ENCODE results near the gene KPNB1.
A peak's percentile ranks its signal among the peaks of the same experiment; 100 is the strongest.

Gene KPNB1

DNA sequence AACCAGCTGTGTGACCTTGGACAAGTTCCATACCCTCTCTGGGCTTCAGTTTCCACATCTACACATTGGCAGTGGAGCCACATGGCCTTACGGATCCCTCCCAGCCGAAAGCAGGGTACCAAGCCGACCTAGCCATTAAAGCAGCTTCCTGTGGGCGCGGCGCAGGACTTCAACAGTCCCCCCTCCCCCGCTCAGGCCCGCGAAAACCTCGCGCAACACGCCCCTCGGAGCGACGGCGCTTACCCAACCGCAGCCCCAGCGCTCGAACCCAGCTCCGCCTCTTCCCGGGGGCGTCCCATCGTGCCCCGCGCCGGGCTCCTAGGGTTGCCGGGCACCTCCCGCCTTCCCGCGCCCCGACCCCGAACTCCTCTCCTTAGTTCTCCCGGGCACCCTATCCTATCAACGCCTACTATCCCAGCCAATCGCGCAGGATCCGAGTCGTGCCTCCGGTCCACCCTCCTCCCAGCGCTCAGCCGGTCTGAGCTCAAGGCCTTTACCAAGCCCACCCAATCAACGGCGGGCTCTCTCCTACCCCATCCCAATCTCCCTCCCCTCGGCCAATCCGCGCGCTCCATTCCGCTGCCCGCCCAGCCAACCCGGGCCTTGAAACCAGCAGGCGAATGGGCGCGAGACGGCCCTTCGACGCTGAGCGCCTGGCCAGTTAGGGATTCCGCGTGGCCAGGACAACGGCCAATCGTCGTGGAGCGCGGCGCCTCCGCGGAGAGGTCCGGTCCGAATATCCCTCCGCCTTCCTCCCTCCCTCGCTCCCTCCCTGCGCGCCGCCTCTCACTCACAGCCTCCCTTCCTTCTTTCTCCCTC, at the start of gene KPNB1:
Gene KPNB1, plus strand, starts transcription at position 767 of the 819 bp plus-strand sequence. CDS start 326 bp downstream, outside the sequence.
- FAIRE-seq, result peak; percentile 99

DNA sequence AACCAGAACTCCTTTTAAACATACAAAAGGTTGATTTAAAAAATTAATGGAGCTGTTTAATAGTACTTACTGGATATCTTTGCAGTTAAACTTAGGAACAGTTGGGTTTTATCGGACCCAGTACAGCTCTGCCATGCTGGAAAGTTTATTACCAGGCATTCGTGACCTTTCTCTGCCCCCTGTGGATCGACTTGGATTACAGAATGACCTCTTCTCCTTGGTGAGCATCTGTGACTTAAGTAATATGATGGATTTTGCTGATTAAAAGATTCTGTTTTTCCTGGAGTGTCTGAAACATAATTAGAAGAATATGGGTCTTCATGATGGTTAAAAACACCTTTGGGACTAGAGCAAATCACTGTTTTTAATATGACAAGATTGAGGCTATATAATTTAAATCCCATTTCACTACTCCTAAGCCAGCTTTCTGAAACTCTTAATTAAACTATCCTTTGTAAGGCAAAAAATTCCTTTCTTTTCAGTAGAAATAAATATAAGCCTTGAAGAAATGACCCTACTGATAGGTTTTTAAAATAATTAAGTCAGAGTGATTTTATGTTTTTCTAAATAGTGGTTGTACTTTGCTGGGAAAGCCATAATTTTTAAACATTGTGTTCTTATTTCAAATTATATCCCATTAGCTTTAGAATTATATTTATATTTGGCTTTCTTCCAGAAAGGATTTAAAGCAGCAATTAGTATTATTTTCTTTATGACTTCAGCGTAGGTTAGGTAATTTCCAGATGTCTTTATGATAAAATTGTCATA, 45.7 kb upstream of the KPNB1 start:
- peak; percentile 45 for FAIRE-seq

DNA sequence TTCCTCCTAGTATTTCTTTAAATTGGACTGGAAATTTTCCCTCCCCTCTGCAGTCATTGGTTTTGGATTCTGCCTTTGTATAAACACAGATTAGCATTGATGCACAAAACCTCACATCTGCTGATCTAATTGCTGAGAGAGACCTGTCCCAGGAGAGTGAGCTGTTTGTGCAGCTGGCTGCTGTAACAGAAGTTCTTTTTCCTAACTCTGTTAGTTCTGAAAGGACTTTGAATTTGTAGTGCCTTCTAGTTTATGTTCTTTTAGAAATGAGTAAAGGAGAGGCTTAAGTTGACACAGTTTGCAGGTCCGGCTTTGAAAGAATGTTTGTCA, 45.2 kb upstream of the KPNB1 start:
- no peak for FAIRE-seq

DNA sequence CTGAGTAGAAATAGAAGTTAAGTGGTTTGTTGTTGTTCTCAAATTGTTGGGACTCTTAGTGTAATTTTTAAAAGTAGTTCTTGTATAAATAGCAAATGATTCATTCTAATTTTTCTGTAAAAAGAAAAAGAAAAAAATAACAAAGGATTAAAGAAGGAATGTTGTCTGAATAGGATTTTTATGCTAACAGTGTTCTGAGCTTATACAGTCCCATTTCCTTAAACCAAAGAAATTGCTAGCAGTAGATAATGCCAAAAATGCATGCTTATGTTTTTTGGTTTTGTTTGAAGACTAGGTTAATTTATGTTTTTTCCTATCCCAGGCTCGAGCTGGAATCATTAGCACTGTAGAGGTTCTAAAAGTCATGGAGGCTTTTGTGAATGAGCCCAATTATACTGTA, 44.7 kb upstream of the KPNB1 start:
- FAIRE-seq, result peak; percentile 72

DNA sequence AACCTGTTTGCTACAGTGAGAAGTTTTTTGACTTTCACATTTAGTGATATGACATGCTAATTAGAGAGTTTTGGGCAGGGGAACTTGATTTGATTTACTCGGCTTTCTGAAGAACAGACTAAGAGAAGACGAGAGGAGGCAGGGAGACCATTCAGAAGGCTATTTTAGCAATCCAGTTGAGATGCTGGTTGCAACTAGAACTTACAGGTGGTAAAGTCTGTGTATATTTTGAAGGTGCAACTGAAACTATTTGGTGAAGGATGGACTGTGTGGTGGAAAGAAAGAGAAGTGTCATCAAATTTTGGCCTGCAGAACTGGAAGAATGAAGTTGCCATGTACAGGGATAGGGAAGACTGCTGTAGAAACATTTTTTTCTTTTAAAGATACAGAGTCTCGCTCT, 42.2 kb upstream of the KPNB1 start:
- FAIRE-seq, result no peak

DNA sequence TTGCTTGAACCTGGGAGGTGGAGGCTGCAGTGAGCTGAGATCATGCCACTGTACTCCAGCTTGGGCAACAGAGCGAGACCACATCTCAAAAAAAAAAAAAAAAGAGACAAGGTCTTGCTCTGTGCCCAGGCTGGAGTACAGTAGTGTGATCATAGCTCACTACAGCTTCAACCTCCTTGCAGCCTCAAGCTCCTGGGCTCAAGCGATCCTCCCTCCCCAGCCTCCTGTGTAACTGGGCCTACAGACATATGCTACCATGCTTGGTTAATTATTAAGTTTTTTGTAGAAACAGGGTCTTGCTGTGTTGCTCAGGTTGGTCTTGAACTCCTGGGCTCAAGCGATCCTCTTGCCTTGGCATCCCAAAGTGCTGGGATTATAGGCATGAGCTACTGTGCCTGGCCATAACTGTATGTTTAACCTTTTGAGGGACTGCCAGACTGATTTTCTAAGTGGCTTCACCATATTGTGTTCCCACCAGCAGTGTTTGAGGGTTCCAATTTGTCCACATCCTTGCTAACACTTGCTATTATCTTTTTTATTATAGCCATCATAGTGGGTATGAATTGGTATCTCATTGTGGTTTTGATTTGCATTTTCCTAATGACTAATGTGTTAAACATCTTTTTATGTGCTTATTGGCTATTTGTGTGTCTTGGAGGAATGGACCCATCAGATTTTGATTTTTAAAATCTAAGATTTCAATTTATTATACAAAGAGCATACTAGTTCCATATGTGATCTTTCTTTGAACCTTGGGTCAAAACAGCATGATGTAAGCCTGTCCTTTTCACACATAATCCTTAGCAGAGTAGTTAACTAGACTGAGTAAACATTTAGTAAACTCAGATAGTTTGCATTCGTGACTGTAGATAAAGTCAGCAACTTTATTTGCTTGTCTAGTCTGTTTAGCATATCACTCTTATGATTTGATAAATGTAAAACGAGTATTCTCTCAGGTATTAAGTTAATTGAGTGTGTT, 38.1 kb upstream of the KPNB1 start:
- FAIRE-seq, result no peak

DNA sequence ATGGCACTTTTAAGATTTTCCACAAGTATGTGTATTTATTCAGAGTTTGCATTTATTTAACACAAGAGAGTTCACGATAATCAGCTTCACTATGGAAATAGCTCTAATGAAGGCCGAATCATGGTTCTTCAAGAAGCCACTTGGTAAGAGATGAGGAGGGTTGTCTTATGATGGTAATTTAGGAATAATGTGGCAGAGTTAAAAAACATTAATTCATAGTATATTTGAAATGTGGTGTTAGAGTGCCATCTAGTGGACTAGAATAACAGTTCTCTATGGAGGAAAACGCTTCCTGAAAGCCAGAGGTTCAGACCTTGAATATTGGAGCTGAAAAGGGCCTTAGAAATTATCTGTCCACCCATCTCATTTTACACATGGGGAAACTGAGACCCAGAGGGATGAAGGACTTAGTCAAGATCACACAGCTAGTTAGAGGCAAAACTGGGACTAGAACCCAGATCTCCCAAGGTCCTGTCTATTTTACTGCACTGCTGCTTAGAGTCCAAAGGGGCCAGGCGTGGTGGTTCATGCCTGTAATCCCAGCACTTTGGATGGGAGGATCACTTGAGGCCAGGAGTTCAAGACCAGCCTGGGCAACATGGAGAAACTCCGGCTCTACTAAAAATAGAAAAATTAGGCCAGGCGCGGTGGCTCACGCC, 33.8 kb upstream of the KPNB1 start:
- FAIRE-seq, result peak; percentile 77

DNA sequence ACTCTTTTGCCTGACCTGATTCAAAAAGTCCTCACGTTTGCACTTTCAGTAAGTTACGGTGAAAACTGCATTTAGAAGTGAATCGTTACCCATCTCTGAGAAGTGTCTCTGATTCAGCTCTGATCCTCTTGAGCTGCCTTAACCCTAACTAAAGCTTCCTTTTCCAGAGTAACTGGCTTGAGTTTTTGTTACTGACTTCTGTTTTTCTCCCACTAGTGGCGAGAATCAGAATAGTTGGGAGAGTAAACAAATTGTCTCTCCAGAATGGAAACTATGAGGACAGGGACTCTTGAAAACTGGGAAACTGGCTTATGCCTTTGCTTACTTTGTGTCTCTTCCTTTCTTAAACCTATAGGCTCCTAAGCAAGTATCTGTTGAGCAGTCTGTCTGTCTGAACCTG, 31.3 kb upstream of the KPNB1 start:
- FAIRE-seq, result no peak

DNA sequence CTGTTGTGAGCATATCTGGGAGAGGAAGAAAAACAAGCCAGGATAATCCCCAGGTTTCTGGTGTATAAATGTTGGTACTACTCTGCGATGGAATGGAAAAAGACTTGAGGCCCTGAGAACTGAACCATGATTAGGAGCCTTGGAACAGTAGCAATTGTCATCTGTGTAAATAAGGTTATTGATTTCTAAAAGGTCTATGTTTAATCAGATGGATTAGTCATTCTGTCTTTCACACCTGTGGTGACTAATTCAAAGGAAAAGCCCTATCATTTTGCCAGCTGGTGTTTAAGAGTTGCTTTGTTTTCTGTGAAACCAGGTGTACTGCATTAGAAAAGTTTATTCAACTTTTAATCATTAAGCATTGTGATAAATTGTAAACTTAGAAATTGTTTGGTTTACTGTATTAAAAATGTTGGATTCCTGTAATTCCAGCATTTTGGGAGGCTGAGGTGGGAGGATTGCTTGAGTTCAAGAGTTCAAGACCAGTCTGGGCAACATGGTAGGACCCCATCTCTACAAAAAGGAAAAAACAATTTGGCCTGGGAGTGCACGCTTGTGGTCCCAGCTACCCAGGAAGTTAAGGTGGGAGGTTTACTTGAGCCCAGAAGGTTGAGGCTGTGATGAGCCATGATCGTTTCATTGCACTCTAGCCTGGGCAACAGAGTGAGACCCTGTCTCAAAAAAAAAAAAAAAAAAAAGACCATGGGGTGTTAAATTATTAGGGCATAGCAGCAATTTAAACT, 29.0 kb upstream of the KPNB1 start:
- no peak for FAIRE-seq

DNA sequence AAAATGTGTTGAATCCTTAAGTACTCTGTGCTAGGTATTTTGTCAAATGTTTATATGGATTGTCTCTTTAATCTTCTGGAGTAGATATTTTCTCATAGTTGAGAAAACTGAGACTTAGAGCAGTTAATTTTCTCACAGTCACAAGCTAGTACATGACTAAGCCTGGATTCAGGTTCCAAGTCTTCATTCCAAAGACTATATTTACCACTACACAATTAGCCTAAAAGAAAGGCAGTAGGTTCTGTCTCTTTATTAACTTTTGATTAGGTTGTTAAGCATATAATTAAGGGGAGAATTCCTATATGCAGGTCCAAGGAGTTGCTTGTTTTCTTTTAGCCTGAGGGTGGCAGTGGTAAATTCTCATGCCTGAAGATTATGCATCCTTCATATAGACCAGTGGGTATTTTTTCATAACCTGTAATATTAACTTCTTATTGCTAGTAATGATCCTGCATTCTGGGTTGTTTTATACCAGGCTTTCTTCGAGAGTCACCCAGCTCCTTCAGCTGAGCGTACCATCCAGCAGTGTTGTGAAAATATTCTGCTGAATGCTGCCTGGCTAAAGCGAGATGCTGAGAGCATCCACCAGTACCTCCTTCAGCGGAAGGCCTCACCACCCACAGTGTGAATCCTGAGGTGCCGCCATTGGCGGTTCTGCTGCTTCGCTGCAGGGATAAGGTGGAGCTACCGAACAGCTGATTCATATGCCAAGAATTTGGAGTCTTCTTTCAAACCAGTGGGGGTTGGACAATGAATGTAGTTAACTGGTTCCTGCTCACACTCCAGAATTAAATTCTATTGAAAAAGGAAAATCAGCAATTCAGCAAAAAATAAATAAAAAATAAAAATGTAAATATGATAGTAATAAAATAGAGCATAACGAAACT, 28.2 kb upstream of the KPNB1 start:
- FAIRE-seq, result no peak

DNA sequence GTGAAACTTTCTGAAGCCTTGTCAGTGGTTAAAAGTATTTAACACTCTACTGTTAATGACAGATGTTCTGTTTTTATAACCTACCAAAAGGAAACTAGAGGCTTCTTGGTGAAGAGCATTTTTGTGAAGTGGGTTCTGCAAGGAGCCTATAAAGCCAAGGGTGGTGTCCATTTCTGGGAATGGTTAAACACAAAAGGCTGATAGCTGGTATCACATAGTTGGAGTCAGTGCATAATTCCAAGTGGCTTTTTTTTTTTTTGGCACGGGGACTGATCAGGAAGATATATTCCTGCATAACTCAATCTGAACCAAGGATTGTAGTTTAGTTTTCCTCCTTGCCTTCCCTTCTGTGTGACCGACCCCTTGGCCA, 27.6 kb upstream of the KPNB1 start:
- no peak for FAIRE-seq

DNA sequence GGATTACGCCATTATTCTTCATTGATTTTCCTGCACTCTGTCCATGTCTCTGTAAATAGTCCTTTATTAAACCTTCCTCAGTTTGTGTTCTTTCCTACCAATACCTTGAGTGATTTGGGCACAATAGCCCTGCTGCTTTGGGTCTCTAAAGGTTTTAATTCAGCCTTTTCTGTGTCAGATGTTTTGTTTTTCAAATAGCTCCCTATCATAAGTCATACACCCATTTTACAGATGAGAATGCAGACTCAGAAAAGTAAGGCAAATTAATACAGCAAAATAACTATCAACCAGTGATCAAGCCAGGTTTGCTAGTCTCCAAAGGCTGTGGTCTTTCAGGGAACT, 25.0 kb upstream of the KPNB1 start:
- FAIRE-seq, result no peak

DNA sequence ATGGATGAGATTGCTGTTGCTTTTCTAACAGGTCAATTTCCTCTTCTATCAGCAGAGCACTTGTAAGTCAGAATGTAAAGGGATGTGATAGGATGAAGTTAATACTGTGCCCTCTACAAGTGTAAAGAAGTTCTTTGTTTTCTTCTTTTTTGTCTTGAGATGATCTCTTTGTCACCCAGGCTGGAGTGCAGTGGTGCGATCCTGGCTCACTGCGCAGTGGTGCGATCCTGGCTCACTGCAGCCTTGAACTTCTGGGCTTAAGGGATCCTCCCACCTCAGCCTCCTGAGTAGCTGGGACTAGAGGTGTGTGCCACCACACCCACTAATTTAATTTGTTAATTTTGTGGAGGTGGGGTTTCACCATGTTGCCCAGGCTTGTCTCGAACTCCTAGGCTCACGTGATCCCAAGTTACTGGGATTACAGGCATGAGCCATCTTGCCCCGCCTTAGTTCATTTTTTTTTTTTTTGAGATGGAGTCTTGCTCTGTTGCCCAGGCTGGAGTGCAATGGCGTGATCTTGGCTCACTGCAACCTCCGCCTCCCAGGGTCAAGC, 21.6 kb upstream of the KPNB1 start:
- FAIRE-seq, result no peak

DNA sequence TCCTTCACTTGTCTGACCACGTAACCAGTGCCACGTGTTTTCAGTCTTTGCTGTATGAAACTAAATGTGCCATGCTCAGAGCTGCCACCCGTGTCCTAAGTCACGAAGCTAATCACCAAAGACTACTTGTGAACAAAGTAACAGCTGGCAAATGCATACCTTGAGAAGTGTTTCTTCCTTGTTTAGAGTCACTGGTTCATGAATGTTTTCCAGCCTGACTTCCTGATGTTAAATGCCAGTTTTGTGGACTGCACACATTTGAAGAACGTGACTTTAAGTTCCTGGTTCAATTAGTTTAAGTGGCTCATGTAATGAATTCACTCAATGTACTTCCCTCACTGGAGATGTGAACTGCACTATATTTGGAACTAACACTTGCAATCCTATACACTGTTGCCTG, 19.9 kb upstream of the KPNB1 start:
- no peak for FAIRE-seq

DNA sequence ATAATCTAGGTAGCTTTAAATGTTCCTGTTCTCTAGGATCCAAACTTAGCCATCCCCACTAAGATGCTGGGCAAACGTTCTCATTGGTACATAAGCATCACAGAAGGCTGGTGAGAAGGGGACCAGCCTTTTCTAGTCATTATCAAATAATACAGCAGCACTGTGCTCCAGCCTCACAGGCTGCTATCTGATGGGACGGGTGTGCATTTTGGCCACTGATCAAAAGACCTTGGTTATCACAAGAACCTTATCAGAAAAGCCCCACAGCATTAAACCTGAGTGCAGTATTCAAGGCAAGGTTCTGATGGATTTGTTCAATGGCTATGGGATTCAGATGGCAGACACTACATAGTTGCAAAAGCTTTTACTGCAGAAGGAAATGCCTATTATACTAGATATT, 19.1 kb upstream of the KPNB1 start:
- no peak for FAIRE-seq

DNA sequence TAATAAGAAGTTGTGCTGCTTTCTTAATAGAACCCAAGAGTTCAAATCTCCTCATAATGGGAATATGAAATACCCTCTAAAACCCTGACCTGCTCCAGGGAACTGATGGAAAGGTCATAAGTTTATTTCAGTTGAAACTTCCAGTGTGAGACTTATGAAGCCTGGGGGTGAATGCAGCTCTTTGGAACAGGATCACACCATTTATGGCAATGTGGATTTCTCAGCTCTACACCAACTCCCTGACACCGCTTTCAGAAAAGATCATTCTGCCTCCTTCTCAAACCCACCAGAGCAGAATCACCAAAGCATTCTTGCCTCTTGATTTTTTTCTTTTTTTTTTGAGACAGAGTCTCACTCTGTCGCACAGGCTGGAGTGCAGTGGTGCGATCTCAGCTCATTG, 16.7 kb upstream of the KPNB1 start:
- no peak for FAIRE-seq

DNA sequence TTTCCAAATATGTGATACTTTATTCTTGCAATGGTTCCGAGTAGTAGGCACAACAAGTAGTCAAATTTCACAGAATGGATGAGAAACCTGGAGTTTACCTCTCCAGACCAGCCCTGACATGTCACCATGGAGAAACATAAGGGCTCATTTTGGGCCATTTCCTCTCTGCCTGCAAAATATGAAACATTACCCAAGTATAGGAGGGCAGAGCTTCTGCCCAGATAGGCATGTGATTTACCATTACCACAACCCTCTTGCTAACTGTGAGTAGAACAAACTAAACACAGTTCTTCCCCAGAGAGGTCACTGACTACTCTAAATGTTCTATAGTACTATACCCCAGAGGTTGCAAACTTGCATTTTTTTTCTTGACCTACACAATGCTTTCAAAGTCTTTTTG, 15.7 kb upstream of the KPNB1 start:
- FAIRE-seq, result no peak

DNA sequence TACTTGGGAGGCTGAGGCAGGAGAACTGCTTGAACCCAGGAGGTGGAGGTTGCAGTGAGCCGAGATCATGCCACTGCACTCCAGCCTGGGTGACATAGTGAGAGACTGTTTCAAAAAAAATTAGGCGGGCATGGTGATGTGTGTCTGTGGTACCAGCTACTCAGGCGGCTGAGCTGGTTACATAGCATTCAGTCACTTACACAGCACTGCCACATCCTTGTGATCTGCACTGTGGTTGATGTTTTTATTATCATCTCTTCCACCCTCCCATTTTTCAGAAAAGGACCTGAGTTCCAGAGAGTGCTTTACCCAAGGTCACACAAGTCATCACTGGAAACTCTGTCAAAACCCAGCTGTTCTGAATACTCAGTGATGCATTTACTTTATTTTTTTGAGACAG, 14.8 kb upstream of the KPNB1 start:
- no peak for FAIRE-seq

DNA sequence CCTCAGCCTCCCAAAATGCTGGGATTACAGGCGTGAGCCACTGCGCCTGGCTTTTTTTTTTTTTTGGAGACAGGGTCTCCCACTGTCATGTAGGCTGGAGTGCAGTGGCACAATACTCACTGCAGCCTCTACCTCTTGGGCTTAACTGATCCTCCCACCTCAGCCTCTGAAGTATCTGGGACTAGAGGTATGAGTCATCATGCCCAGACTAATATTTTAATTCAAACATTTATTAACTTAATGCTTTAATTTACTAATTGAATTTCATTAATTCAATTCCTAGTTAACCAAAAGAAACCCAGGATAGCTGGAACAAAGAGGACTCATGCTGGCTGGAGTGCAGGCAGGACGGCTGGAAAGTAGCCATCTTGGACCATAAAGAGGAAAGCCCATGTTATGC, 14.0 kb upstream of the KPNB1 start:
- FAIRE-seq, result no peak

DNA sequence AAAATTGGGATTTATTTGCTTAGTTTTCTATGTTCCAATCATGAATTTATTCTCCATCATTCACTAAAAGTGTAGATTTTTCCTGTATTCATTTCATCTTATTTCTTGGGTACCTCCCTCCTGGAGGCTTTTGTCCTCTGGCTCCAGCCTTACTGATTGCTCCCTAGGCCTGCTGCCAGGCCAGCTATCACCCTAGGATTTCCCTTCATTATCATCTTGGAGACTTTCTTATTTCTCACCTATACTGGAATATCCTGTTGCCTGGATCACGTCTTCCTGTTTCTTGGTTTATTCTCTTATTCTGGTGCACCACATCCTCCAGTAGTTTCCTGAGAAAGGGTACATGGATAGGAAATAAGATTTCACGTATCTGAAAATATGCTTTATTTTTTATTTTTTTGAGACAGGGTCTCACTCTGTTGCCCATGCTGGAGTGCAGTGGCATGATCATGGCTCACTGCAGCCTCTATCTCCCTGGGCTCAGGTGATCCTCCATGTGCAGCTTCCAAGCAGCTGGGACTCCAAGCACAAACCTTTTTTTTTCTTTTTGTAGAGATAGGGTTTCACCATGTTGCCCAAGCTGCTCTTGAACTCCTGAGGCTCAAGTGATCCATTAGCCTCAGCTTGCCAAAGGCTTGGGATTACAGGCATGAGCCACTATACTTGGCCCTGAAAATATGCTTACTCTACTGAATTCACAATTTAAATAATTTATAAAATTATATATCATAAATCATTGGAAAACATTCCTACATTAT, 13.3 kb upstream of the KPNB1 start:
- FAIRE-seq, result no peak
